Measurements from ENCODE around the gene ACBD3. TPM values are rescaled to one million over a fixed set of nuclear protein-coding genes. Genes with fewer than 3 reads are reported as not detected.

ACBD3 gene
- total RNA-seq, 1 experiment from 2014 or later = 93.9 TPM

GRCh38 chr1:226144045-226144444 lies 42.5 kb downstream of the ACBD3 start:
- H3K4me1 Mint-ChIP-seq (ENCODE audit: insufficient read depth, unreplicated experiment) = no peaks in the 10 kb centered on the region
- no peaks in the 10 kb centered on the region for H3K9me3 Mint-ChIP-seq (ENCODE audit: unreplicated experiment)
- intact Hi-C loops (cut with micrococcal nuclease) = no loop called here
- H3K36me3 Mint-ChIP-seq (ENCODE audit: insufficient read depth, unreplicated experiment) = peaks cover 72% of the 10 kb centered on the region
- ChIA-PET CTCF (interaction anchor here (1.5 kb wide), 1 partner anchor 18 kb away, joined by 9 read pairs; no protein-coding TSS in a partner anchor), POLR2A (interaction anchor here (1.0 kb wide), 1 partner anchor 35 kb away, joined by 3 read pairs; no protein-coding TSS in a partner anchor)
- no peak overlapping the region for H3K27ac Mint-ChIP-seq (ENCODE audit: low read depth, unreplicated experiment)
- H3K27me3 Mint-ChIP-seq (ENCODE audit: insufficient read depth, unreplicated experiment) = no peaks in the 10 kb centered on the region
- no peak overlapping the region for H3K4me3 Mint-ChIP-seq (ENCODE audit: unreplicated experiment)
- no TSS peak for BruUV-seq (replicated peaks)
- no peak for TF ChIP-seq CTCF (IDR thresholded peaks at IDR 0.05; ENCODE audit: unreplicated experiment)
- no peak for DNase-seq (ENCODE audit: unreplicated experiment)

- Mint-ChIP-seq H3K9me3 (ENCODE audit: unreplicated experiment) (no peaks in the 10 kb centered on the region), H3K27ac (ENCODE audit: low read depth, unreplicated experiment) (no peak overlapping the region), H3K27me3 (ENCODE audit: insufficient read depth, unreplicated experiment) (no peaks in the 10 kb centered on the region), H3K4me1 (ENCODE audit: insufficient read depth, unreplicated experiment) (peaks cover 11% of the 10 kb centered on the region), H3K4me3 (ENCODE audit: unreplicated experiment) (no peak overlapping the region), H3K36me3 (ENCODE audit: insufficient read depth, unreplicated experiment) (peaks cover 6% of the 10 kb centered on the region)
- no TSS peak for BruUV-seq (replicated peaks)
- DNase-seq (ENCODE audit: unreplicated experiment) = no peak
- intact Hi-C loops (cut with micrococcal nuclease) = no loop called here
- ChIA-PET CTCF (interaction anchor here (0.8 to 3.5 kb wide), 4 partner anchors 9 to 71 kb away, joined by 4 to 34 read pairs (median 4); no protein-coding TSS in a partner anchor), POLR2A (no interaction called here)
- no peak for TF ChIP-seq CTCF (IDR thresholded peaks at IDR 0.05; ENCODE audit: unreplicated experiment)
These were observed 50.8 kb downstream of the ACBD3 start for GRCh38 chr1:226135709-226136108.

- ChIA-PET CTCF (interaction anchor here (3.5 kb wide), 1 partner anchor 9 kb away, joined by 34 read pairs; no protein-coding TSS in a partner anchor), POLR2A (no interaction called here)
- Mint-ChIP-seq H3K9me3 (ENCODE audit: unreplicated experiment) (no peaks in the 10 kb centered on the region), H3K27me3 (ENCODE audit: insufficient read depth, unreplicated experiment) (no peaks in the 10 kb centered on the region), H3K4me3 (ENCODE audit: unreplicated experiment) (no peak overlapping the region), H3K27ac (ENCODE audit: low read depth, unreplicated experiment) (peak overlapping the region; percentile 5), H3K36me3 (ENCODE audit: insufficient read depth, unreplicated experiment) (peaks cover 5% of the 10 kb centered on the region), H3K4me1 (ENCODE audit: insufficient read depth, unreplicated experiment) (peaks cover 11% of the 10 kb centered on the region)
- BruUV-seq (replicated peaks) = no TSS peak
- no peak for TF ChIP-seq CTCF (IDR thresholded peaks at IDR 0.05; ENCODE audit: unreplicated experiment)
- no peak for DNase-seq (ENCODE audit: unreplicated experiment)
- intact Hi-C loops (cut with micrococcal nuclease) = no loop called here
These were observed 51.4 kb downstream of the ACBD3 start for GRCh38 chr1:226135059-226135651.

GRCh38 chr1:226134170-226135058 lies 52.1 kb downstream of the ACBD3 start:
- Mint-ChIP-seq H3K4me1 (ENCODE audit: insufficient read depth, unreplicated experiment) (peaks cover 11% of the 10 kb centered on the region), H3K9me3 (ENCODE audit: unreplicated experiment) (no peaks in the 10 kb centered on the region), H3K27ac (ENCODE audit: low read depth, unreplicated experiment) (peak overlapping the region; percentile 5), H3K27me3 (ENCODE audit: insufficient read depth, unreplicated experiment) (no peaks in the 10 kb centered on the region), H3K36me3 (ENCODE audit: insufficient read depth, unreplicated experiment) (peaks cover 5% of the 10 kb centered on the region), H3K4me3 (ENCODE audit: unreplicated experiment) (no peak overlapping the region)
- intact Hi-C loops (cut with micrococcal nuclease) = no loop called here
- DNase-seq (ENCODE audit: unreplicated experiment) = no peak
- POLR2A ChIA-PET = no interaction called here
- BruUV-seq (replicated peaks) = no TSS peak
- CTCF ChIA-PET = interaction anchor here (1.4 to 3.5 kb wide), 4 partner anchors 8 to 69 kb away, joined by 6 to 34 read pairs (median 11); no protein-coding TSS in a partner anchor
- no peak for TF ChIP-seq CTCF (IDR thresholded peaks at IDR 0.05; ENCODE audit: unreplicated experiment)
